ENCODE measurements around the gene EEF1AKMT1.

- no peak for TF ChIP-seq CTCF (IDR thresholded peaks at IDR 0.05)
- no peak for TF ChIP-seq EP300 (IDR thresholded peaks at IDR 0.05)
- no peak for TF ChIP-seq POLR2A (IDR thresholded peaks at IDR 0.05)
- TF ChIP-seq POLR2AphosphoS5 (IDR thresholded peaks at IDR 0.05): no peak
Measured at GRCh38 chr13:20689291-20689690, 84.5 kb downstream of the EEF1AKMT1 start.

Measured in suprapubic skin (tissue), 4 donors.